HUES48 (cell line): Measurements from ENCODE around the gene CASP7.

Experiments used
- H3K27ac ChIP-seq: one replicate; pipeline ENCODE4 v1.7.0; 2013; ENCODE audit warnings: low read depth, low read length, inconsistent platforms
- H3K27me3 ChIP-seq: 2 replicates; pipeline ENCODE4 v1.6.1; 2013; ENCODE audit warnings: mild to moderate bottlenecking, low read length; ENCODE audit not compliant: control insufficient read depth, insufficient read depth
- H3K36me3 ChIP-seq: 2 replicates; pipeline ENCODE4 v1.6.1; 2013; ENCODE audit warnings: low read length; ENCODE audit not compliant: control insufficient read depth, insufficient read depth
- H3K4me1 ChIP-seq: 2 replicates; pipeline ENCODE4 v1.6.1; 2013; ENCODE audit warnings: mild to moderate bottlenecking, low read length; ENCODE audit not compliant: control insufficient read depth, insufficient read depth
- H3K4me3 ChIP-seq: 2 replicates; pipeline ENCODE4 v1.5.1; 2013; ENCODE audit warnings: mild to moderate bottlenecking, low read depth, low read length
- H3K9ac ChIP-seq: 2 replicates; pipeline ENCODE4 v1.6.1; 2013; ENCODE audit warnings: mild to moderate bottlenecking, low read depth, low read length, moderate library complexity
- H3K9me3 ChIP-seq: 2 replicates; pipeline ENCODE4 v1.6.1; 2013; ENCODE audit warnings: low read length; ENCODE audit not compliant: control insufficient read depth, insufficient read depth

The CASP7 gene

GRCh38 chr10:113666682-113667252, 12.9 kb upstream of the CASP7 start:
- Histone ChIP-seq H3K4me1 (no peaks in the 10 kb centered on the region), H3K27ac (no peak overlapping the region), H3K9ac (no peak overlapping the region), H3K36me3 (no peaks in the 10 kb centered on the region), H3K9me3 (no peaks in the 10 kb centered on the region), H3K4me3 (no peak overlapping the region), H3K27me3 (no peaks in the 10 kb centered on the region)

GRCh38 chr10:113680190-113681111, 739 bp downstream of the CASP7 start:
- peaks cover 5% of the 10 kb centered on the region for H3K4me1 ChIP-seq
- peak overlapping the region; percentile 51 for H3K27ac ChIP-seq
- H3K4me3 ChIP-seq, result peak overlapping the region; percentile 90

GRCh38 chr10:113681533-113682470, 2.1 kb downstream of the CASP7 start:
- Histone ChIP-seq H3K9ac (no peak overlapping the region), H3K27ac (no peak overlapping the region)

More at GRCh38 chr10:113680190-113681111, 739 bp downstream of the CASP7 start:
- H3K9ac ChIP-seq, result peak overlapping the region; percentile 44
- H3K36me3 ChIP-seq, result no peaks in the 10 kb centered on the region
- peaks cover 15% of the 10 kb centered on the region for H3K27me3 ChIP-seq
- H3K9me3 ChIP-seq, result no peaks in the 10 kb centered on the region

GRCh38 chr10:113683300-113683699, 3.6 kb downstream of the CASP7 start:
- Histone ChIP-seq H3K4me3 (no peak overlapping the region), H3K27me3 (peaks cover 15% of the 10 kb centered on the region), H3K36me3 (no peaks in the 10 kb centered on the region), H3K9ac (no peak overlapping the region), H3K9me3 (no peaks in the 10 kb centered on the region), H3K27ac (no peak overlapping the region), H3K4me1 (peaks cover 5% of the 10 kb centered on the region)

More at GRCh38 chr10:113681533-113682470, 2.1 kb downstream of the CASP7 start:
- Histone ChIP-seq H3K4me1 (peaks cover 5% of the 10 kb centered on the region), H3K9me3 (no peaks in the 10 kb centered on the region), H3K36me3 (no peaks in the 10 kb centered on the region), H3K27me3 (peaks cover 15% of the 10 kb centered on the region), H3K4me3 (no peak overlapping the region)

- no peak overlapping the region for H3K27ac ChIP-seq
- H3K36me3 ChIP-seq, result no peaks in the 10 kb centered on the region
- H3K9me3 ChIP-seq, result no peaks in the 10 kb centered on the region
- peaks cover 5% of the 10 kb centered on the region for H3K27me3 ChIP-seq
- H3K4me3 ChIP-seq, result no peak overlapping the region
- H3K9ac ChIP-seq, result no peak overlapping the region
- peaks cover 9% of the 10 kb centered on the region for H3K4me1 ChIP-seq
These were observed 6.3 kb downstream of the CASP7 start for GRCh38 chr10:113686028-113686427.

- no peaks in the 10 kb centered on the region for H3K9me3 ChIP-seq
- no peaks in the 10 kb centered on the region for H3K36me3 ChIP-seq
- H3K27ac ChIP-seq, result no peak overlapping the region
- no peak overlapping the region for H3K9ac ChIP-seq
- H3K27me3 ChIP-seq, result no peaks in the 10 kb centered on the region
- no peak overlapping the region for H3K4me3 ChIP-seq
- H3K4me1 ChIP-seq, result peaks cover 9% of the 10 kb centered on the region
These were observed 7.3 kb downstream of the CASP7 start for GRCh38 chr10:113687037-113687436.

- H3K9ac ChIP-seq, result no peak overlapping the region
- no peaks in the 10 kb centered on the region for H3K9me3 ChIP-seq
- H3K27me3 ChIP-seq, result no peaks in the 10 kb centered on the region
These were observed 9.3 kb downstream of the CASP7 start for GRCh38 chr10:113689057-113689456.

GRCh38 chr10:113689574-113689973, 9.9 kb downstream of the CASP7 start:
- Histone ChIP-seq H3K9me3 (no peaks in the 10 kb centered on the region), H3K4me3 (no peak overlapping the region), H3K4me1 (peaks cover 16% of the 10 kb centered on the region), H3K9ac (no peak overlapping the region), H3K36me3 (no peaks in the 10 kb centered on the region), H3K27me3 (no peaks in the 10 kb centered on the region), H3K27ac (no peak overlapping the region)

More at GRCh38 chr10:113689057-113689456, 9.3 kb downstream of the CASP7 start:
- Histone ChIP-seq H3K4me3 (no peak overlapping the region), H3K4me1 (peaks cover 13% of the 10 kb centered on the region), H3K36me3 (no peaks in the 10 kb centered on the region), H3K27ac (no peak overlapping the region)

- no peaks in the 10 kb centered on the region for H3K36me3 ChIP-seq
- no peaks in the 10 kb centered on the region for H3K9me3 ChIP-seq
- peaks cover 16% of the 10 kb centered on the region for H3K4me1 ChIP-seq
- H3K27me3 ChIP-seq, result no peaks in the 10 kb centered on the region
- H3K27ac ChIP-seq, result no peak overlapping the region
- no peak overlapping the region for H3K4me3 ChIP-seq
- H3K9ac ChIP-seq, result no peak overlapping the region
These were observed 11.0 kb downstream of the CASP7 start for GRCh38 chr10:113690749-113691148.

- Histone ChIP-seq H3K27ac (no peak overlapping the region), H3K9ac (no peak overlapping the region), H3K27me3 (no peaks in the 10 kb centered on the region), H3K9me3 (no peaks in the 10 kb centered on the region), H3K4me1 (peaks cover 16% of the 10 kb centered on the region), H3K4me3 (no peak overlapping the region), H3K36me3 (no peaks in the 10 kb centered on the region)
These were observed 11.7 kb downstream of the CASP7 start for GRCh38 chr10:113691381-113691780.
